ENCODE data around the gene BCAS3.

BCAS3 gene

DNA sequence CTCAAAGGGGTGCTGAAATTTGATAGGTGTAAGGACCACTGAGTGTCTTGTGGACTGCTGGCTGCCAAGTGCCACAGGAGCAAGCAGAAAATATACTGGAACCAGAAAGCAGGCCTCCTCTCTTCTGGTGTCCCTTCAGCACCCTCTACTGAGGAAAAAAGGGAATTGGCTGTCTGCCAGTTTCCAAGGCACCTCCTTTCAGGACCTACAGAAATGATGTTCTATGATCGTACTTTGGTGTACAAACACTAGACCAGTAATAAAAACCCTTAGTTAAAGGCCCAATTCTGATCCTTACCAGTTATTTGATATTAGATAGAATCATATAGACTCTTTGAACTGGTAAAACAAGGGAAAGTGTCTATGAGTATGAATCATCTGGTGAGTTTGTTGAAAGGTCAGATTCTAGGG is 35.8 kb upstream of the BCAS3 start:
- Histone ChIP-seq H3F3A (ENCODE audit: insufficient read depth, low read length) (no peaks in the 10 kb centered on the region), H3K36me3 (ENCODE audit: insufficient read depth, low read length) (peaks cover 21% of the 10 kb centered on the region; the same call in 1 of the 2 replicates), H3K27ac (ENCODE audit: low read depth, low read length, poor library complexity, severe bottlenecking) (no peak overlapping the region), H3K9ac (ENCODE audit: low read length) (no peak overlapping the region), H3K79me2 (ENCODE audit: insufficient read depth, low read length) (peaks cover 3% of the 10 kb centered on the region; the same call in 1 of the 2 replicates), H3K9me2 (ENCODE audit: low read depth, low read length) (no peaks in the 10 kb centered on the region), H3K4me3 (ENCODE audit: low read depth, low read length, poor library complexity, severe bottlenecking) (no peak overlapping the region), H3K4me2 (ENCODE audit: low read length) (no peak overlapping the region), H2AFZ (ENCODE audit: low read length) (no peak overlapping the region), H3K4me1 (ENCODE audit: insufficient read depth, low read length, severe bottlenecking) (no peaks in the 10 kb centered on the region), H3K9me3 (ENCODE audit: low read length) (no peaks in the 10 kb centered on the region), H4K20me1 (ENCODE audit: insufficient read depth, low read length) (no peaks in the 10 kb centered on the region), H3K27me3 (ENCODE audit: insufficient read depth, low read length) (no peaks in the 10 kb centered on the region)
- TF ChIP-seq, protein P1, sequence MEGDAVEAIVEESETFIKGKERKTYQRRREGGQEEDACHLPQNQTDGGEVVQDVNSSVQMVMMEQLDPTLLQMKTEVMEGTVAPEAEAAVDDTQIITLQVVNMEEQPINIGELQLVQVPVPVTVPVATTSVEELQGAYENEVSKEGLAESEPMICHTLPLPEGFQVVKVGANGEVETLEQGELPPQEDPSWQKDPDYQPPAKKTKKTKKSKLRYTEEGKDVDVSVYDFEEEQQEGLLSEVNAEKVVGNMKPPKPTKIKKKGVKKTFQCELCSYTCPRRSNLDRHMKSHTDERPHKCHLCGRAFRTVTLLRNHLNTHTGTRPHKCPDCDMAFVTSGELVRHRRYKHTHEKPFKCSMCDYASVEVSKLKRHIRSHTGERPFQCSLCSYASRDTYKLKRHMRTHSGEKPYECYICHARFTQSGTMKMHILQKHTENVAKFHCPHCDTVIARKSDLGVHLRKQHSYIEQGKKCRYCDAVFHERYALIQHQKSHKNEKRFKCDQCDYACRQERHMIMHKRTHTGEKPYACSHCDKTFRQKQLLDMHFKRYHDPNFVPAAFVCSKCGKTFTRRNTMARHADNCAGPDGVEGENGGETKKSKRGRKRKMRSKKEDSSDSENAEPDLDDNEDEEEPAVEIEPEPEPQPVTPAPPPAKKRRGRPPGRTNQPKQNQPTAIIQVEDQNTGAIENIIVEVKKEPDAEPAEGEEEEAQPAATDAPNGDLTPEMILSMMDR (IDR thresholded peaks at IDR 0.05; ENCODE audit: low read length), result peak; percentile 49; the same call in 1 of the 2 replicates
- no peak for TF ChIP-seq EZH2 (IDR thresholded peaks at IDR 0.05; ENCODE audit: borderline replicate concordance, low read length)

- Histone ChIP-seq H3K27me3 (ENCODE audit: insufficient read depth, low read length) (no peaks in the 10 kb centered on the region), H3K4me3 (ENCODE audit: low read depth, low read length, poor library complexity, severe bottlenecking) (no peak overlapping the region), H3K4me1 (ENCODE audit: insufficient read depth, low read length, severe bottlenecking) (no peaks in the 10 kb centered on the region), H4K20me1 (ENCODE audit: insufficient read depth, low read length) (no peaks in the 10 kb centered on the region), H3K9ac (ENCODE audit: low read length) (no peak overlapping the region), H3K4me2 (ENCODE audit: low read length) (no peak overlapping the region), H3K9me2 (ENCODE audit: low read depth, low read length) (no peaks in the 10 kb centered on the region), H2AFZ (ENCODE audit: low read length) (no peak overlapping the region), H3K9me3 (ENCODE audit: low read length) (no peaks in the 10 kb centered on the region), H3F3A (ENCODE audit: insufficient read depth, low read length) (no peaks in the 10 kb centered on the region), H3K36me3 (ENCODE audit: insufficient read depth, low read length) (peaks cover 35% of the 10 kb centered on the region), H3K27ac (ENCODE audit: low read depth, low read length, poor library complexity, severe bottlenecking) (no peak overlapping the region), H3K79me2 (ENCODE audit: insufficient read depth, low read length) (peaks cover 5% of the 10 kb centered on the region; the same call in 1 of the 2 replicates)
- TF ChIP-seq, protein P1 (IDR thresholded peaks at IDR 0.05; ENCODE audit: low read length), result no peak
- TF ChIP-seq EZH2 (IDR thresholded peaks at IDR 0.05; ENCODE audit: borderline replicate concordance, low read length), result no peak
Measured at GRCh38 chr17:60645918-60646523, 31.6 kb upstream of the BCAS3 start.

GRCh38 chr17:60646701-60647100 is 30.9 kb upstream of the BCAS3 start:
- Histone ChIP-seq H3K4me3 (ENCODE audit: low read depth, low read length, poor library complexity, severe bottlenecking) (no peak overlapping the region), H3K4me2 (ENCODE audit: low read length) (no peak overlapping the region), H3K27me3 (ENCODE audit: insufficient read depth, low read length) (no peaks in the 10 kb centered on the region), H3K9me2 (ENCODE audit: low read depth, low read length) (no peaks in the 10 kb centered on the region), H3F3A (ENCODE audit: insufficient read depth, low read length) (no peaks in the 10 kb centered on the region), H3K36me3 (ENCODE audit: insufficient read depth, low read length) (peaks cover 37% of the 10 kb centered on the region), H3K4me1 (ENCODE audit: insufficient read depth, low read length, severe bottlenecking) (no peaks in the 10 kb centered on the region), H3K79me2 (ENCODE audit: insufficient read depth, low read length) (peaks cover 5% of the 10 kb centered on the region; the same call in 1 of the 2 replicates), H4K20me1 (ENCODE audit: insufficient read depth, low read length) (no peaks in the 10 kb centered on the region), H3K27ac (ENCODE audit: low read depth, low read length, poor library complexity, severe bottlenecking) (no peak overlapping the region), H3K9me3 (ENCODE audit: low read length) (no peaks in the 10 kb centered on the region), H2AFZ (ENCODE audit: low read length) (no peak overlapping the region), H3K9ac (ENCODE audit: low read length) (no peak overlapping the region)
- TF ChIP-seq, protein P1 (IDR thresholded peaks at IDR 0.05; ENCODE audit: low read length), result no peak
- TF ChIP-seq EZH2 (IDR thresholded peaks at IDR 0.05; ENCODE audit: borderline replicate concordance, low read length), result no peak

Data from OCI-LY1 (cell line).